GM10266 (cell line): Measurements from ENCODE around the gene KCNH5.
A peak's percentile ranks its signal among the peaks of the same experiment; 100 is the strongest.

ENCODE experiments used
- DNase-seq: peaks from one replicate; pipeline ENCODE4 v3.0.0; 2012; ENCODE audit errors: extremely low spot score
- CTCF ChIP-seq: IDR thresholded peaks from 2 replicates; pipeline ENCODE4 v1.5.1; 2012; ENCODE audit warnings: mild to moderate bottlenecking, low read depth; ENCODE audit not compliant: control insufficient read depth, insufficient read depth; ENCODE audit errors: missing control alignments

The KCNH5 gene, protein sequence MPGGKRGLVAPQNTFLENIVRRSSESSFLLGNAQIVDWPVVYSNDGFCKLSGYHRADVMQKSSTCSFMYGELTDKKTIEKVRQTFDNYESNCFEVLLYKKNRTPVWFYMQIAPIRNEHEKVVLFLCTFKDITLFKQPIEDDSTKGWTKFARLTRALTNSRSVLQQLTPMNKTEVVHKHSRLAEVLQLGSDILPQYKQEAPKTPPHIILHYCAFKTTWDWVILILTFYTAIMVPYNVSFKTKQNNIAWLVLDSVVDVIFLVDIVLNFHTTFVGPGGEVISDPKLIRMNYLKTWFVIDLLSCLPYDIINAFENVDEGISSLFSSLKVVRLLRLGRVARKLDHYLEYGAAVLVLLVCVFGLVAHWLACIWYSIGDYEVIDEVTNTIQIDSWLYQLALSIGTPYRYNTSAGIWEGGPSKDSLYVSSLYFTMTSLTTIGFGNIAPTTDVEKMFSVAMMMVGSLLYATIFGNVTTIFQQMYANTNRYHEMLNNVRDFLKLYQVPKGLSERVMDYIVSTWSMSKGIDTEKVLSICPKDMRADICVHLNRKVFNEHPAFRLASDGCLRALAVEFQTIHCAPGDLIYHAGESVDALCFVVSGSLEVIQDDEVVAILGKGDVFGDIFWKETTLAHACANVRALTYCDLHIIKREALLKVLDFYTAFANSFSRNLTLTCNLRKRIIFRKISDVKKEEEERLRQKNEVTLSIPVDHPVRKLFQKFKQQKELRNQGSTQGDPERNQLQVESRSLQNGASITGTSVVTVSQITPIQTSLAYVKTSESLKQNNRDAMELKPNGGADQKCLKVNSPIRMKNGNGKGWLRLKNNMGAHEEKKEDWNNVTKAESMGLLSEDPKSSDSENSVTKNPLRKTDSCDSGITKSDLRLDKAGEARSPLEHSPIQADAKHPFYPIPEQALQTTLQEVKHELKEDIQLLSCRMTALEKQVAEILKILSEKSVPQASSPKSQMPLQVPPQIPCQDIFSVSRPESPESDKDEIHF

GRCh38 chr14:63045234-63045611 is at the start of gene KCNH5:
Gene KCNH5 (minus strand): TSS chr14:63045458. CDS start chr14:63045186, 272 bp downstream.
- peak; percentile 47 for DNase-seq
- TF ChIP-seq CTCF: no peak

GRCh38 chr14:63091394-63091996 is 46.2 kb upstream of the KCNH5 start:
- no peak for DNase-seq
- no peak for TF ChIP-seq CTCF

GRCh38 chr14:63088865-63089264 is 43.6 kb upstream of the KCNH5 start:
- DNase-seq: no peak
- no peak for TF ChIP-seq CTCF

- no peak for DNase-seq
- TF ChIP-seq CTCF: no peak
Measured at GRCh38 chr14:63078569-63078968, 33.3 kb upstream of the KCNH5 start.

DNA sequence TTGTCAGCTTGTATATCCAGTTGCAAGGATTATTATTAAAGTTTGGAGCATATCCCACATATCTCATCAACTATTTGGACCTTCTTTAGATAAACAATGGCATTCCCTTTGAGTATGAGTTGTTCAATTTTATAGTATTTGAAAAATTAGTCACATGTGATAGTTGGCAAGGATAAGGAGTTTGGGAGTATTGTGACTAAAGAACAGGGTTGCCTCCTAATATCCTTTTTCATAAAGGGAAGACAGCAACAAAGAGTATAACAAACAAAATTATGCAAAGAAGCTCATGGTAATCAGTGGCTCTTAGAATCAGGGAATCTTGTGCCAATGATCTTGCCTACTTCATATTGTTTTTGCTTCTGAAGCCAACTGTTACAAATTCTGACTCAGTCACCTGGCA is 31.2 kb upstream of the KCNH5 start:
- no peak for TF ChIP-seq CTCF
- DNase-seq: no peak

DNA sequence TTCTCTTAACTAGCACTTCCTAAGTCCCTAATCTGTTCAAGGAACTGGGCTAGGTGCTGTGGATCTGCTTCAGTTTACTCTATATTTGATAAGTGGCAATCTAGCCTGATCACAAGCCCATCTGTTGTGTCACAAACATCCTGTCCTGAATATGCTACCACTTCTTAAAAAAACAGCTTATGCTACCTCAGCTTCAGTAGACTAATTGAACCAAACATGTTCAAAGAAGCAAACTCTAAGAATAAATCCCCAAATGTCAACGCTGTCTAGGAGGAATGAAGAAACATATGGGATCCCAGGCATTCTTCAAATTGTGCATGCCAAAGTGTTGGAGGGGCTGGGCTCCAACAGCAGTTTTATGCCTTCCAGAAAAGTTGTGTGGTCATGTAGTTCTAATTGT is 10.4 kb upstream of the KCNH5 start:
- no peak for TF ChIP-seq CTCF
- no peak for DNase-seq
